Neural cell (in vitro differentiated cells): ENCODE measurements around the gene MRPL48. TPM values are rescaled to one million over a fixed set of nuclear protein-coding genes. Genes with fewer than 3 reads are reported as not detected.
A peak's percentile ranks its signal among the peaks of the same experiment; 100 is the strongest.

Source experiments
- H2AFZ ChIP-seq: fragments of 200-600, 300-800 bp; sonication (generic), shearing (Covaris generic); 2 replicates; pipeline ENCODE4 v1.6.0; 2014; ENCODE audit warnings: low read depth, mild to moderate bottlenecking, antibody characterized with exemption, low read length, moderate library complexity
- H3F3A ChIP-seq: fragments of 200-600 bp; shearing (Covaris generic); 2 replicates; pipeline ENCODE4 v1.6.1; 2016; ENCODE audit warnings: mild to moderate bottlenecking, moderate library complexity, mixed read lengths, antibody characterized with exemption, low read length; ENCODE audit not compliant: insufficient read depth, poor library complexity, severe bottlenecking
- H3K27ac ChIP-seq: fragments of 200-600, 300-800 bp; sonication (generic), shearing (Covaris generic); 2 replicates; pipeline ENCODE4 v1.5.1; 2014; ENCODE audit warnings: mild to moderate bottlenecking, low read length, moderate library complexity
- H3K27me3 ChIP-seq: fragments of 300-800, 200-600 bp; sonication (generic), shearing (Covaris generic); 2 replicates; pipeline ENCODE4 v1.6.0; 2014; ENCODE audit warnings: mild to moderate bottlenecking, low read depth, low read length, moderate library complexity; ENCODE audit not compliant: insufficient read depth
- H3K36me3 ChIP-seq: fragments of 300-800, 200-600 bp; sonication (generic), shearing (Covaris generic); 2 replicates; pipeline ENCODE4 v1.5.1; 2014; ENCODE audit warnings: mild to moderate bottlenecking, antibody characterized with exemption, low read length, moderate library complexity; ENCODE audit not compliant: insufficient read depth
- H3K4me2 ChIP-seq: fragments of 300-800, 200-600 bp; sonication (generic), shearing (Covaris generic); 2 replicates; pipeline ENCODE4 v1.6.0; 2014; ENCODE audit warnings: mild to moderate bottlenecking, low read length
- H3K4me3 ChIP-seq: fragments of 300-800, 200-600 bp; sonication (generic), shearing (Covaris generic); 2 replicates; pipeline ENCODE4 v1.5.1; 2014; ENCODE audit warnings: mild to moderate bottlenecking, low read length, moderate library complexity
- H3K79me2 ChIP-seq: fragments of 200-600 bp; shearing (Covaris generic); replicated peaks from 2 replicates; pipeline ENCODE4 v1.6.0; 2014; ENCODE audit warnings: mild to moderate bottlenecking, low read length, moderate library complexity; ENCODE audit not compliant: insufficient read depth
- H3K9ac ChIP-seq: fragments of 300-800, 200-600 bp; sonication (generic), shearing (Covaris generic); 2 replicates; pipeline ENCODE4 v1.6.1; 2016; ENCODE audit warnings: mild to moderate bottlenecking, low read length, mixed read lengths
- H3K9me2 ChIP-seq: fragments of 200-600 bp; shearing (Covaris generic); 2 replicates; pipeline ENCODE4 v1.6.1; 2016; ENCODE audit warnings: mild to moderate bottlenecking, low read length, mixed read lengths; ENCODE audit not compliant: insufficient read depth
- H3K9me3 ChIP-seq: fragments of 200-600, 300-800 bp; sonication (generic), shearing (Covaris generic); 2 replicates; pipeline ENCODE4 v1.6.1; 2016; ENCODE audit warnings: mild to moderate bottlenecking, mixed run types, low read length, moderate library complexity, mixed read lengths
- H4K20me1 ChIP-seq: fragments of 200-600 bp; shearing (Covaris generic); 2 replicates; pipeline ENCODE4 v1.6.1; 2016; ENCODE audit warnings: mild to moderate bottlenecking, mixed run types; ENCODE audit not compliant: insufficient read depth
- CTCF ChIP-seq: fragments of 450-650 bp; IDR thresholded peaks from 2 replicates; pipeline ENCODE4 v1.5.1; 2014; ENCODE audit warnings: antibody characterized with exemption, mild to moderate bottlenecking, moderate library complexity; ENCODE audit not compliant: poor library complexity, severe bottlenecking
- EP300 ChIP-seq: fragments of 450-650 bp; conservative IDR thresholded peaks from 2 replicates; pipeline ENCODE4 v1.6.1; 2014; ENCODE audit warnings: antibody characterized with exemption, mild to moderate bottlenecking, moderate library complexity; ENCODE audit not compliant: poor library complexity, severe bottlenecking
- EZH2 ChIP-seq: fragments of 200-600, 300-800 bp; shearing (Covaris generic), sonication (generic); IDR thresholded peaks from 2 replicates; pipeline ENCODE4 v1.6.1; 2014; ENCODE audit warnings: antibody characterized with exemption, low read length, borderline replicate concordance, mild to moderate bottlenecking; ENCODE audit not compliant: insufficient read depth, poor library complexity, severe bottlenecking
- MXI1 ChIP-seq: fragments of 450-650 bp; conservative IDR thresholded peaks from 2 replicates; pipeline ENCODE4 v1.6.1; 2014; ENCODE audit warnings: antibody characterized with exemption, mild to moderate bottlenecking; ENCODE audit not compliant: poor library complexity, severe bottlenecking
- POLR2AphosphoS5 ChIP-seq: IDR thresholded peaks from 2 replicates; pipeline ENCODE4 v1.6.1; 2012
- RAD21 ChIP-seq: fragments of 450-650 bp; conservative IDR thresholded peaks from 2 replicates; pipeline ENCODE4 v1.6.1; 2014; ENCODE audit warnings: antibody characterized with exemption, mild to moderate bottlenecking, moderate library complexity
- SMC3 ChIP-seq: fragments of 450-650 bp; conservative IDR thresholded peaks from 2 replicates; pipeline ENCODE4 v1.6.1; 2014; ENCODE audit warnings: antibody characterized with exemption, mild to moderate bottlenecking, moderate library complexity; ENCODE audit not compliant: poor library complexity
- TAF1 ChIP-seq: IDR thresholded peaks from 2 replicates; pipeline ENCODE4 v1.6.1; 2012; ENCODE audit warnings: low read depth
- polyA plus RNA-seq: library from polyadenylated mRNA; depleted of rRNA; stranded (reverse); fragments of >200 nt; gene quantifications from 2 replicates; pipeline ENCODE4 v1.2.3, GENCODE V29; 2014
- TF ChIP-seq, protein P1 (sequence below): IDR thresholded peaks from 2 replicates; pipeline ENCODE4 v1.6.1; 2012; ENCODE audit warnings: borderline replicate concordance

MRPL48 gene
- polyA plus RNA-seq, 1 donor from 2014 or later, result 98.3 TPM

GRCh38 chr11:73761403-73761945 is 26.2 kb upstream of the MRPL48 start:
- Histone ChIP-seq H3K9me2 (no peaks in the 10 kb centered on the region), H4K20me1 (peaks cover 9% of the 10 kb centered on the region), H3K9ac (peak overlapping the region; percentile 71), H3F3A (no peaks in the 10 kb centered on the region), H3K36me3 (no peaks in the 10 kb centered on the region), H2AFZ (peak overlapping the region; percentile 99), H3K79me2 (peaks cover 37% of the 10 kb centered on the region), H3K27ac (peak overlapping the region; percentile 95), H3K4me2 (peak overlapping the region; percentile 11), H3K9me3 (no peaks in the 10 kb centered on the region), H3K4me3 (peak overlapping the region; percentile 59), H3K27me3 (no peaks in the 10 kb centered on the region)
- TF ChIP-seq SMC3 (no peak), POLR2AphosphoS5 (peak; percentile 97), RAD21 (peak; percentile 26)

DNA sequence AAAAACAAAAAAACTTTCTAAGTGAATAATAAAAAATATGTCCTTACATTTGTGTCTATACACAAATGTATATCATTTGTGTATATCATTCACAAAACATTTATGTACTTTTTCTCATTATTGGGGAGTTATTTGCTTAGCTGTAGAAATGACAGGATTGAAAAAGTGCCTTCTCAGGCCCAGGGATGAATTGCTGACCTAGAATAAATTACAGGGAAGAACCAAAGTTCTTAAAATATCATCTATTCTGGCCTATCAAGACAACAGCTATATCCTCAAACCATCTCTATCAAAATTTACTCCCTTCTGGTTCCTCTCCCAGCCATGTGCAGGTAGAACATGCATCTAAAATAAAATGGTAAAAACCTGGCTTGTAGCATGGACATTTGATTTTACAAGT is 24.9 kb upstream of the MRPL48 start:
- Histone ChIP-seq H3K9me2 (no peaks in the 10 kb centered on the region), H4K20me1 (peaks cover 8% of the 10 kb centered on the region), H3K36me3 (no peaks in the 10 kb centered on the region), H3F3A (no peaks in the 10 kb centered on the region), H3K27me3 (no peaks in the 10 kb centered on the region), H3K27ac (no peak overlapping the region), H3K4me2 (no peak overlapping the region), H2AFZ (no peak overlapping the region), H3K79me2 (peaks cover 27% of the 10 kb centered on the region), H3K9me3 (no peaks in the 10 kb centered on the region), H3K4me3 (no peak overlapping the region), H3K9ac (no peak overlapping the region)
- no peak for TF ChIP-seq EP300
- TF ChIP-seq, protein P1, sequence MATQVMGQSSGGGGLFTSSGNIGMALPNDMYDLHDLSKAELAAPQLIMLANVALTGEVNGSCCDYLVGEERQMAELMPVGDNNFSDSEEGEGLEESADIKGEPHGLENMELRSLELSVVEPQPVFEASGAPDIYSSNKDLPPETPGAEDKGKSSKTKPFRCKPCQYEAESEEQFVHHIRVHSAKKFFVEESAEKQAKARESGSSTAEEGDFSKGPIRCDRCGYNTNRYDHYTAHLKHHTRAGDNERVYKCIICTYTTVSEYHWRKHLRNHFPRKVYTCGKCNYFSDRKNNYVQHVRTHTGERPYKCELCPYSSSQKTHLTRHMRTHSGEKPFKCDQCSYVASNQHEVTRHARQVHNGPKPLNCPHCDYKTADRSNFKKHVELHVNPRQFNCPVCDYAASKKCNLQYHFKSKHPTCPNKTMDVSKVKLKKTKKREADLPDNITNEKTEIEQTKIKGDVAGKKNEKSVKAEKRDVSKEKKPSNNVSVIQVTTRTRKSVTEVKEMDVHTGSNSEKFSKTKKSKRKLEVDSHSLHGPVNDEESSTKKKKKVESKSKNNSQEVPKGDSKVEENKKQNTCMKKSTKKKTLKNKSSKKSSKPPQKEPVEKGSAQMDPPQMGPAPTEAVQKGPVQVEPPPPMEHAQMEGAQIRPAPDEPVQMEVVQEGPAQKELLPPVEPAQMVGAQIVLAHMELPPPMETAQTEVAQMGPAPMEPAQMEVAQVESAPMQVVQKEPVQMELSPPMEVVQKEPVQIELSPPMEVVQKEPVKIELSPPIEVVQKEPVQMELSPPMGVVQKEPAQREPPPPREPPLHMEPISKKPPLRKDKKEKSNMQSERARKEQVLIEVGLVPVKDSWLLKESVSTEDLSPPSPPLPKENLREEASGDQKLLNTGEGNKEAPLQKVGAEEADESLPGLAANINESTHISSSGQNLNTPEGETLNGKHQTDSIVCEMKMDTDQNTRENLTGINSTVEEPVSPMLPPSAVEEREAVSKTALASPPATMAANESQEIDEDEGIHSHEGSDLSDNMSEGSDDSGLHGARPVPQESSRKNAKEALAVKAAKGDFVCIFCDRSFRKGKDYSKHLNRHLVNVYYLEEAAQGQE, result no peak
- TF ChIP-seq SMC3, result no peak
- no peak for TF ChIP-seq CTCF
- TF ChIP-seq MXI1, result no peak
- no peak for TF ChIP-seq RAD21
- TF ChIP-seq EZH2, result no peak
- no peak for TF ChIP-seq POLR2AphosphoS5
- TF ChIP-seq TAF1, result no peak

GRCh38 chr11:73766763-73767162 is 20.9 kb upstream of the MRPL48 start:
- Histone ChIP-seq H3K9me3 (no peaks in the 10 kb centered on the region), H2AFZ (no peak overlapping the region), H3K27me3 (no peaks in the 10 kb centered on the region), H3K36me3 (no peaks in the 10 kb centered on the region), H4K20me1 (no peaks in the 10 kb centered on the region), H3K9me2 (no peaks in the 10 kb centered on the region), H3K79me2 (no peaks in the 10 kb centered on the region), H3K4me2 (no peak overlapping the region), H3K27ac (no peak overlapping the region), H3K9ac (no peak overlapping the region), H3K4me3 (no peak overlapping the region), H3F3A (no peaks in the 10 kb centered on the region)
- no peak for TF ChIP-seq POLR2AphosphoS5
- TF ChIP-seq SMC3, result no peak
- TF ChIP-seq, protein P1, result no peak
- no peak for TF ChIP-seq TAF1
- TF ChIP-seq RAD21, result no peak
- no peak for TF ChIP-seq CTCF
- TF ChIP-seq EZH2, result no peak
- TF ChIP-seq MXI1, result no peak
- TF ChIP-seq EP300, result no peak
